Neuronal stem cell (in vitro differentiated cells): ENCODE results near the gene RAX2. TPM values are rescaled to one million over a fixed set of nuclear protein-coding genes. Genes with fewer than 3 reads are reported as not detected.

ENCODE experiments used
- DNase-seq: peaks from one replicate; pipeline ENCODE4 v3.0.0-alpha.2; 2013; ENCODE audit warnings: low spot score
- H2AFZ ChIP-seq: one replicate; pipeline ENCODE4 v1.6.1; 2013; ENCODE audit warnings: mild to moderate bottlenecking, low read length, inconsistent platforms
- H2AK5ac ChIP-seq: 2 replicates; pipeline ENCODE4 v1.6.1; 2013; ENCODE audit warnings: low read depth, mild to moderate bottlenecking, inconsistent platforms, low read length, moderate library complexity, mixed read lengths
- H2BK120ac ChIP-seq: 2 replicates; pipeline ENCODE4 v1.6.1; 2013; ENCODE audit warnings: low read depth, mild to moderate bottlenecking, inconsistent platforms, low read length, moderate library complexity, mixed read lengths
- H2BK12ac ChIP-seq: one replicate; pipeline ENCODE4 v1.6.1; 2013; ENCODE audit warnings: low read length, inconsistent platforms
- H2BK15ac ChIP-seq: 2 replicates; pipeline ENCODE4 v1.6.1; 2013; ENCODE audit warnings: mild to moderate bottlenecking, low read length, inconsistent platforms, mixed read lengths
- H2BK5ac ChIP-seq: one replicate; pipeline ENCODE4 v1.6.1; 2013; ENCODE audit warnings: inconsistent platforms, mild to moderate bottlenecking, low read length, moderate library complexity
- H3K14ac ChIP-seq: one replicate; pipeline ENCODE4 v1.6.1; 2013; ENCODE audit warnings: low read length, inconsistent platforms
- H3K18ac ChIP-seq: 2 replicates; pipeline ENCODE4 v1.6.1; 2013; ENCODE audit warnings: low read length, inconsistent platforms
- H3K23ac ChIP-seq: 2 replicates; pipeline ENCODE4 v1.6.1; 2013; ENCODE audit warnings: low read depth, mild to moderate bottlenecking, mixed read lengths, low read length, inconsistent platforms; ENCODE audit not compliant: poor library complexity
- H3K27ac ChIP-seq: replicated peaks from 3 replicates; pipeline ENCODE4 v1.5.1; 2013; ENCODE audit warnings: low read length, inconsistent platforms
- H3K27me3 ChIP-seq, 3 experiments: 2 replicates each; pipeline ENCODE4 v1.6.1; 2013; ENCODE audit warnings: low read length in 3 of 3, mild to moderate bottlenecking in 2 of 3, inconsistent platforms in 1 of 3, low read depth in 1 of 3, mixed read lengths in 1 of 3, moderate library complexity in 1 of 3; ENCODE audit not compliant: control insufficient read depth in 3 of 3, insufficient read depth in 3 of 3
- H3K36me3 ChIP-seq, 2 donors: replicated peaks in 1 of 2; 2 replicates each; pipeline ENCODE4 v1.6.1; 2013; ENCODE audit warnings: low read length in 2 of 2; ENCODE audit not compliant: control insufficient read depth in 2 of 2, insufficient read depth in 2 of 2
- H3K4ac ChIP-seq: 2 replicates; pipeline ENCODE4 v1.6.1; 2013; ENCODE audit warnings: inconsistent platforms, mild to moderate bottlenecking, low read length, moderate library complexity
- H3K4me1 ChIP-seq, 2 donors: 1 replicate in 1 of 2; 2 replicates in 1 of 2; pipeline ENCODE4 v1.6.1; 2013; ENCODE audit warnings: low read length in 2 of 2, low read depth in 1 of 2; ENCODE audit not compliant: control insufficient read depth in 2 of 2, insufficient read depth in 1 of 2
- H3K4me2 ChIP-seq: one replicate; pipeline ENCODE4 v1.6.1; 2013; ENCODE audit warnings: mild to moderate bottlenecking, low read length, inconsistent platforms; ENCODE audit not compliant: insufficient read depth, poor library complexity, severe bottlenecking
- H3K4me3 ChIP-seq, 2 donors: 2 replicates each; pipeline ENCODE4 v1.5.1; 2013; ENCODE audit warnings: low read length in 2 of 2, mild to moderate bottlenecking in 2 of 2, inconsistent platforms in 1 of 2, moderate library complexity in 1 of 2
- H3K79me1 ChIP-seq: one replicate; pipeline ENCODE4 v1.6.1; 2013; ENCODE audit warnings: low read depth, mild to moderate bottlenecking, inconsistent platforms, low read length, moderate library complexity
- H3K9ac ChIP-seq: one replicate; pipeline ENCODE4 v1.6.1; 2013; ENCODE audit warnings: mild to moderate bottlenecking, low read depth, low read length, inconsistent platforms; ENCODE audit not compliant: poor library complexity
- H3K9me3 ChIP-seq, 2 donors: replicated peaks in 1 of 2; 2 replicates each; pipeline versions ENCODE3 to v1.6.1; 2013; ENCODE audit warnings: low read length in 2 of 2, mild to moderate bottlenecking in 2 of 2, inconsistent platforms in 1 of 2, low read depth in 1 of 2, mixed read lengths in 1 of 2, moderate library complexity in 1 of 2; ENCODE audit not compliant: control insufficient read depth in 2 of 2, insufficient read depth in 1 of 2
- H4K8ac ChIP-seq: one replicate; pipeline ENCODE4 v1.6.1; 2013; ENCODE audit warnings: low read depth, mild to moderate bottlenecking, inconsistent platforms, low read length, moderate library complexity
- H4K91ac ChIP-seq: one replicate; pipeline ENCODE4 v1.6.1; 2013; ENCODE audit warnings: low read length, low read depth, mild to moderate bottlenecking, inconsistent platforms; ENCODE audit not compliant: poor library complexity
- WGBS, 2 donors: extraction: QIAGEN DNeasy Blood & Tissue Kit; methylation state at CpG; one replicate each; pipeline ENCODE4 v1.1.7; 2013; ENCODE audit warnings: missing lambda C conversion rate in 2 of 2, mixed read lengths in 1 of 2; ENCODE audit not compliant: insufficient read length in 2 of 2, insufficient replicate concordance in 1 of 2; ENCODE audit errors: extremely low coverage in 2 of 2; 5-methylcytosine and 5-hydroxymethylcytosine counted together
- small RNA-seq: library from polyadenylated mRNA; stranded (forward); fragments of <200 nt; extraction: miRNeasy Mini kit (QIAGEN cat#:217004); gene quantifications from one replicate; pipeline ENCODE3, GENCODE V24; 2013; ENCODE audit not compliant: insufficient read depth

The RAX2 gene

GRCh38 chr19:3720349-3720917 is 51.6 kb downstream of the RAX2 start:
- H2AK5ac ChIP-seq: no peak overlapping the region
- H2BK15ac ChIP-seq: no peak overlapping the region
- no peak overlapping the region for H2AFZ ChIP-seq
- no peak overlapping the region for H3K4me3 ChIP-seq
- no peaks in the 10 kb centered on the region for H3K36me3 ChIP-seq
- no peak for DNase-seq
- no peak overlapping the region for H3K14ac ChIP-seq
- H2BK120ac ChIP-seq: no peak overlapping the region
- H2BK5ac ChIP-seq: no peak overlapping the region
- H3K18ac ChIP-seq: no peak overlapping the region
- H3K9ac ChIP-seq: no peak overlapping the region
- H2BK12ac ChIP-seq: no peak overlapping the region
- no peak overlapping the region for H3K4me2 ChIP-seq
- no peak overlapping the region for H3K4ac ChIP-seq
- H3K4me1 ChIP-seq: peaks cover 6 to 12% of the 10 kb centered on the region in 2 donors
- H3K27me3 ChIP-seq: peaks cover 0 to 23% (median 5%) of the 10 kb centered on the region in 3 experiments
- H4K91ac ChIP-seq: no peak overlapping the region
- H3K9me3 ChIP-seq: no peaks in the 10 kb centered on the region
- no peaks in the 10 kb centered on the region for H3K79me1 ChIP-seq
- no peak overlapping the region for H3K27ac ChIP-seq
- no CpG with 5 or more reads among the region's 9 CpGs for WGBS, 2 donors
- H3K23ac ChIP-seq: no peak overlapping the region
- H4K8ac ChIP-seq: no peak overlapping the region

- Histone ChIP-seq H2AFZ (no peak overlapping the region), H3K4me1 (peaks cover 6 to 12% of the 10 kb centered on the region in 2 donors), H4K91ac (no peak overlapping the region), H3K79me1 (no peaks in the 10 kb centered on the region), H2BK5ac (no peak overlapping the region), H3K36me3 (no peaks in the 10 kb centered on the region), H3K14ac (no peak overlapping the region), H3K9ac (no peak overlapping the region), H3K9me3 (no peaks in the 10 kb centered on the region), H4K8ac (no peak overlapping the region), H3K4ac (no peak overlapping the region), H2AK5ac (no peak overlapping the region), H3K4me3 (no peak overlapping the region), H2BK15ac (no peak overlapping the region), H3K18ac (no peak overlapping the region), H3K27me3 (peaks cover 0 to 21% (median 5%) of the 10 kb centered on the region in 3 experiments), H3K23ac (no peak overlapping the region), H3K27ac (no peak overlapping the region), H2BK12ac (no peak overlapping the region), H3K4me2 (no peak overlapping the region), H2BK120ac (no peak overlapping the region)
- WGBS, 2 donors: no CpG with 5 or more reads among the region's 4 CpGs
- DNase-seq: no peak
Measured at GRCh38 chr19:3719868-3720267, 52.2 kb downstream of the RAX2 start.

Small RNA genes within 50 kb of the gene (small RNA-seq; reads per million reads assigned to genes)
- not detected for gene AC005777.1
